ENCODE measurements around the gene ATP1B3.
"Not testable (repeated sequence)": the region's sequence is repeated elsewhere in the genome, so short reads cannot be mapped to it uniquely, and the experiment has no call there.

The ATP1B3 gene

GRCh38 chr3:141881702-141882101 is 5.3 kb downstream of the ATP1B3 start:
- Histone ChIP-seq H3K36me3 (ENCODE audit: insufficient read depth, low read length) (peaks cover 4% of the 10 kb centered on the region), H3K4me3 (ENCODE audit: low read depth in 1 of 2, low read length in 2 of 2) (no peak overlapping the region), H3K27ac (ENCODE audit: low read depth, low read length) (no peak overlapping the region), H3K9me3 (ENCODE audit: low read length) (no peaks in the 10 kb centered on the region), H3K9ac (ENCODE audit: low read length) (no peak overlapping the region), H3K27me3 (ENCODE audit: control insufficient read depth in 1 of 2, insufficient read depth in 2 of 2, low read length in 2 of 2) (no peaks in the 10 kb centered on the region), H3K4me1 (ENCODE audit: insufficient read depth, low read length) (peaks cover 16% of the 10 kb centered on the region)

GRCh38 chr3:141887051-141887450 is 10.6 kb downstream of the ATP1B3 start:
- Histone ChIP-seq H3K4me3 (ENCODE audit: low read depth in 1 of 2, low read length in 2 of 2) (no peak overlapping the region), H3K9me3 (ENCODE audit: low read length) (no peaks in the 10 kb centered on the region), H3K4me1 (ENCODE audit: insufficient read depth, low read length) (no peaks in the 10 kb centered on the region), H3K27me3 (ENCODE audit: control insufficient read depth in 1 of 2, insufficient read depth in 2 of 2, low read length in 2 of 2) (no peaks in the 10 kb centered on the region), H3K36me3 (ENCODE audit: insufficient read depth, low read length) (peaks cover 4% of the 10 kb centered on the region), H3K27ac (ENCODE audit: low read depth, low read length) (no peak overlapping the region), H3K9ac (ENCODE audit: low read length) (no peak overlapping the region)

- H3K27me3 ChIP-seq (ENCODE audit: control insufficient read depth in 1 of 2, insufficient read depth in 2 of 2, low read length in 2 of 2); H3K27ac ChIP-seq (ENCODE audit: low read depth, low read length); H3K4me1 ChIP-seq (ENCODE audit: insufficient read depth, low read length); H3K36me3 ChIP-seq (ENCODE audit: insufficient read depth, low read length); H3K4me3 ChIP-seq (ENCODE audit: low read depth in 1 of 2, low read length in 2 of 2); H3K9ac ChIP-seq (ENCODE audit: low read length); H3K9me3 ChIP-seq (ENCODE audit: low read length): not testable (repeated sequence)
Measured at GRCh38 chr3:141888548-141888947, 12.1 kb downstream of the ATP1B3 start.

- no peak overlapping the region for H3K9ac ChIP-seq (ENCODE audit: low read length)
- H3K9me3 ChIP-seq (ENCODE audit: low read length) = no peaks in the 10 kb centered on the region
- no peak overlapping the region for H3K4me3 ChIP-seq (ENCODE audit: low read depth in 1 of 2, low read length in 2 of 2)
- no peaks in the 10 kb centered on the region for H3K4me1 ChIP-seq (ENCODE audit: insufficient read depth, low read length)
- no peaks in the 10 kb centered on the region for H3K36me3 ChIP-seq (ENCODE audit: insufficient read depth, low read length)
- H3K27ac ChIP-seq (ENCODE audit: low read depth, low read length) = no peak overlapping the region
- no peaks in the 10 kb centered on the region for H3K27me3 ChIP-seq (ENCODE audit: control insufficient read depth in 1 of 2, insufficient read depth in 2 of 2, low read length in 2 of 2)
Measured at GRCh38 chr3:141894524-141895176, 18.2 kb downstream of the ATP1B3 start.

- Histone ChIP-seq H3K9me3 (ENCODE audit: low read length) (peaks cover 4% of the 10 kb centered on the region), H3K27ac (ENCODE audit: low read depth, low read length) (no peak overlapping the region), H3K36me3 (ENCODE audit: insufficient read depth, low read length) (no peaks in the 10 kb centered on the region), H3K4me3 (ENCODE audit: low read depth in 1 of 2, low read length in 2 of 2) (no peak overlapping the region), H3K4me1 (ENCODE audit: insufficient read depth, low read length) (no peaks in the 10 kb centered on the region), H3K27me3 (ENCODE audit: control insufficient read depth in 1 of 2, insufficient read depth in 2 of 2, low read length in 2 of 2) (no peaks in the 10 kb centered on the region), H3K9ac (ENCODE audit: low read length) (no peak overlapping the region)
Measured at GRCh38 chr3:141895731-141896130, 19.3 kb downstream of the ATP1B3 start.

GRCh38 chr3:141898908-141899307 is 22.5 kb downstream of the ATP1B3 start:
- H3K4me1 ChIP-seq (ENCODE audit: insufficient read depth, low read length) = no peaks in the 10 kb centered on the region
- H3K9me3 ChIP-seq (ENCODE audit: low read length) = peaks cover 4% of the 10 kb centered on the region
- no peaks in the 10 kb centered on the region for H3K27me3 ChIP-seq (ENCODE audit: control insufficient read depth in 1 of 2, insufficient read depth in 2 of 2, low read length in 2 of 2)
- no peaks in the 10 kb centered on the region for H3K36me3 ChIP-seq (ENCODE audit: insufficient read depth, low read length)
- H3K4me3 ChIP-seq (ENCODE audit: low read depth in 1 of 2, low read length in 2 of 2) = no peak overlapping the region
- H3K27ac ChIP-seq (ENCODE audit: low read depth, low read length) = no peak overlapping the region
- H3K9ac ChIP-seq (ENCODE audit: low read length) = no peak overlapping the region

- no peak overlapping the region for H3K4me3 ChIP-seq (ENCODE audit: low read depth in 1 of 2, low read length in 2 of 2)
- H3K9me3 ChIP-seq (ENCODE audit: low read length) = peaks cover 4% of the 10 kb centered on the region
- H3K27me3 ChIP-seq (ENCODE audit: control insufficient read depth in 1 of 2, insufficient read depth in 2 of 2, low read length in 2 of 2) = no peaks in the 10 kb centered on the region
- no peak overlapping the region for H3K27ac ChIP-seq (ENCODE audit: low read depth, low read length)
- no peak overlapping the region for H3K9ac ChIP-seq (ENCODE audit: low read length)
- H3K4me1 ChIP-seq (ENCODE audit: insufficient read depth, low read length) = no peaks in the 10 kb centered on the region
- peaks cover 6% of the 10 kb centered on the region for H3K36me3 ChIP-seq (ENCODE audit: insufficient read depth, low read length)
Measured at GRCh38 chr3:141900343-141900742, 23.9 kb downstream of the ATP1B3 start.

GRCh38 chr3:141901914-141902313 is 25.5 kb downstream of the ATP1B3 start:
- Histone ChIP-seq H3K4me3 (ENCODE audit: low read depth in 1 of 2, low read length in 2 of 2) (no peak overlapping the region), H3K27me3 (ENCODE audit: control insufficient read depth in 1 of 2, insufficient read depth in 2 of 2, low read length in 2 of 2) (no peaks in the 10 kb centered on the region), H3K9ac (ENCODE audit: low read length) (no peak overlapping the region), H3K4me1 (ENCODE audit: insufficient read depth, low read length) (no peaks in the 10 kb centered on the region), H3K9me3 (ENCODE audit: low read length) (peaks cover 4% of the 10 kb centered on the region), H3K36me3 (ENCODE audit: insufficient read depth, low read length) (peaks cover 6% of the 10 kb centered on the region), H3K27ac (ENCODE audit: low read depth, low read length) (no peak overlapping the region)

- Histone ChIP-seq H3K9me3 (ENCODE audit: low read length) (peaks cover 4% of the 10 kb centered on the region), H3K4me1 (ENCODE audit: insufficient read depth, low read length) (no peaks in the 10 kb centered on the region), H3K36me3 (ENCODE audit: insufficient read depth, low read length) (peaks cover 17% of the 10 kb centered on the region), H3K27ac (ENCODE audit: low read depth, low read length) (no peak overlapping the region), H3K27me3 (ENCODE audit: control insufficient read depth in 1 of 2, insufficient read depth in 2 of 2, low read length in 2 of 2) (no peaks in the 10 kb centered on the region), H3K4me3 (ENCODE audit: low read depth in 1 of 2, low read length in 2 of 2) (no peak overlapping the region), H3K9ac (ENCODE audit: low read length) (no peak overlapping the region)
Measured at GRCh38 chr3:141904203-141904602, 27.8 kb downstream of the ATP1B3 start.

GRCh38 chr3:141905129-141905528 is 28.7 kb downstream of the ATP1B3 start:
- Histone ChIP-seq H3K4me1 (ENCODE audit: insufficient read depth, low read length) (no peaks in the 10 kb centered on the region), H3K36me3 (ENCODE audit: insufficient read depth, low read length) (peaks cover 17% of the 10 kb centered on the region), H3K9me3 (ENCODE audit: low read length) (peaks cover 2% of the 10 kb centered on the region), H3K4me3 (ENCODE audit: low read depth in 1 of 2, low read length in 2 of 2) (no peak overlapping the region), H3K27me3 (ENCODE audit: control insufficient read depth in 1 of 2, insufficient read depth in 2 of 2, low read length in 2 of 2) (no peaks in the 10 kb centered on the region), H3K27ac (ENCODE audit: low read depth, low read length) (no peak overlapping the region), H3K9ac (ENCODE audit: low read length) (no peak overlapping the region)

- no peak overlapping the region for H3K9ac ChIP-seq (ENCODE audit: low read length)
- no peaks in the 10 kb centered on the region for H3K4me1 ChIP-seq (ENCODE audit: insufficient read depth, low read length)
- no peak overlapping the region for H3K4me3 ChIP-seq (ENCODE audit: low read depth in 1 of 2, low read length in 2 of 2)
- no peaks in the 10 kb centered on the region for H3K27me3 ChIP-seq (ENCODE audit: control insufficient read depth in 1 of 2, insufficient read depth in 2 of 2, low read length in 2 of 2)
- peaks cover 19% of the 10 kb centered on the region for H3K36me3 ChIP-seq (ENCODE audit: insufficient read depth, low read length)
- no peak overlapping the region for H3K27ac ChIP-seq (ENCODE audit: low read depth, low read length)
- H3K9me3 ChIP-seq (ENCODE audit: low read length) = no peaks in the 10 kb centered on the region
Measured at GRCh38 chr3:141909408-141909807, 33.0 kb downstream of the ATP1B3 start.

- H3K4me1 ChIP-seq (ENCODE audit: insufficient read depth, low read length); H3K4me3 ChIP-seq (ENCODE audit: low read depth in 1 of 2, low read length in 2 of 2); H3K9ac ChIP-seq (ENCODE audit: low read length); H3K9me3 ChIP-seq (ENCODE audit: low read length); H3K27ac ChIP-seq (ENCODE audit: low read depth, low read length); H3K27me3 ChIP-seq (ENCODE audit: control insufficient read depth in 1 of 2, insufficient read depth in 2 of 2, low read length in 2 of 2): not testable (repeated sequence)
- H3K36me3 ChIP-seq (ENCODE audit: insufficient read depth, low read length) = peaks cover 21% of the 10 kb centered on the region
Measured at GRCh38 chr3:141909986-141910385, 33.5 kb downstream of the ATP1B3 start.

Measured in muscle layer of colon (tissue), 2 donors.